Calu3 (cell line): ENCODE measurements around the gene GPR68. TPM values are rescaled to one million over a fixed set of nuclear protein-coding genes. Genes with fewer than 3 reads are reported as not detected.

ENCODE experiments used
- BruUV-seq: library from RNA; stranded (reverse); fragments of 400-500 nt; replicated peaks from 2 replicates; lab custom pipeline; 2021; lab: Mats Ljungman, UMichigan
- CTCF ChIA-PET: fragments of 300-600 bp; sonication (Branson Sonifier 250); formaldehyde crosslinking; loops from one replicate; lab custom pipeline; 2022; ENCODE audit warnings: antibody characterized with exemption; lab: Charles Lee
- DNase-seq: peaks from one replicate; pipeline ENCODE4 v3.0.0; 2022
- H3K27ac Mint-ChIP-seq: one replicate; pipeline ENCODE4 v1.8.0; 2022; ENCODE audit warnings: mixed read lengths; ENCODE audit not compliant: unreplicated experiment
- H3K27me3 Mint-ChIP-seq: one replicate; pipeline ENCODE4 v1.8.0; 2022; ENCODE audit warnings: mixed read lengths; ENCODE audit not compliant: unreplicated experiment
- H3K36me3 Mint-ChIP-seq: one replicate; pipeline ENCODE4 v1.8.0; 2022; ENCODE audit warnings: mild to moderate bottlenecking, moderate library complexity, mixed read lengths; ENCODE audit not compliant: insufficient read depth, unreplicated experiment
- H3K4me1 Mint-ChIP-seq: one replicate; pipeline ENCODE4 v1.8.0; 2022; ENCODE audit warnings: mild to moderate bottlenecking, low read depth, mixed read lengths; ENCODE audit not compliant: unreplicated experiment
- H3K4me3 Mint-ChIP-seq: one replicate; pipeline ENCODE4 v1.8.0; 2022; ENCODE audit warnings: mild to moderate bottlenecking, low read depth, moderate library complexity, mixed read lengths; ENCODE audit not compliant: unreplicated experiment
- H3K9me3 Mint-ChIP-seq: one replicate; pipeline ENCODE4 v1.8.0; 2022; ENCODE audit warnings: low read depth, mixed read lengths; ENCODE audit not compliant: unreplicated experiment
- CTCF ChIP-seq: fragments of 200-600 bp; IDR thresholded peaks from one replicate; pipeline ENCODE4 v1.8.0; 2022; ENCODE audit warnings: antibody characterized with exemption; ENCODE audit not compliant: unreplicated experiment
- intact Hi-C: fragments of 100-400 bp; cut with micrococcal nuclease; formaldehyde crosslinking; loops from one replicate; pipeline ENCODE4 v1.10.0; 2022; ENCODE audit not compliant: unreplicated experiment
- total RNA-seq: library from RNA; stranded (reverse); gene quantifications from 2 replicates; pipeline ENCODE4 v1.2.3, GENCODE V29; 2022

The GPR68 gene
- total RNA-seq, 1 experiment from 2014 or later = not detected

GRCh38 chr14:91238661-91239060 lies 5.8 kb downstream of the GPR68 start:
- CTCF ChIA-PET = no interaction called here
- Mint-ChIP-seq H3K27ac (no peak overlapping the region), H3K36me3 (peaks cover 4% of the 10 kb centered on the region), H3K9me3 (peaks cover 2% of the 10 kb centered on the region), H3K4me3 (no peak overlapping the region), H3K4me1 (no peaks in the 10 kb centered on the region), H3K27me3 (peaks cover 44% of the 10 kb centered on the region)
- no TSS peak for BruUV-seq
- intact Hi-C loops = no loop called here
- TF ChIP-seq CTCF = no peak
- no peak for DNase-seq

DNA sequence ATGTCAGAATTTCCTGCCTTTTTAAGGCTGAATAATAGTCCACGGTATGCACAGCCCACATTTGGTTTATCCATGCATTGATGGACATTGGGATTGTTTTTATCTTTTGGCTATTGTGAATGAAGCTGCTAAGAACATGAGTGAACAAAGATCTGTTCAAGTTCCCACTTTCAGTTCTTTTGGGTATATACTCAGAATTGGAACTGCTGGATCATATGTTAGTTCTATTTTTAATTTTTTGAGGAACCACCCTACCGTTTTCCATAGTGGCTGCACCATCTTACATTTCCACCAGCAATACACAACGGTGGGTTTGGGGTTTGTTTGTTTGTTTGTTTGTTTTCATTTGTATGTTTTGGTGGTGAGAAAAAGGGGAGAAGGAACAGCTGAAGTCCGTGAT lies 6.4 kb downstream of the GPR68 start:
- CTCF ChIA-PET = no interaction called here
- Mint-ChIP-seq H3K27me3 (peaks cover 42% of the 10 kb centered on the region), H3K4me1 (no peaks in the 10 kb centered on the region)

DNA sequence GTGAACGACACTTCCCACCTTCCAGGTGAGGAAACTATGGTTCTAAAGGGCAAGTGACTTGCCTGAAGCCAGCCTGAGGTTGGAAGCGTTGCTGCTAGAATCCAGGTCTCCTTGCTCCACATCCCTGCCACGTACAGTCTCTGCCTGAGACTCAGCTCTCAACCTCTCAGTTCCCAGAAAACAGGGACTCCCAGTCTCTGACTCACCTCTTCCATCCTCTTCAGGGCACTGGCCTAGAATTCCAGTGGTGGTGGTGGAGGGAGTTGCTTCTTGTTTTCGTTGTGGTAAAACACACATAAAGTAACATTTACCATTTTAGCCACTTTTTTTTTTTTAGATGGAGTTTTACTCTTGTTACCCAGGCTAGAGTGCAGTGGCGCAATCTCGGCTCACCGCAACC lies 7.3 kb downstream of the GPR68 start:
- CTCF ChIA-PET = interaction anchor here (1.8 kb wide), 1 partner anchor 13 kb away, joined by 5 read pairs; no protein-coding TSS in a partner anchor
- no peak for DNase-seq
- Mint-ChIP-seq H3K27ac (no peak overlapping the region), H3K9me3 (peaks cover 2% of the 10 kb centered on the region), H3K4me3 (no peak overlapping the region), H3K27me3 (peaks cover 35% of the 10 kb centered on the region), H3K36me3 (peaks cover 4% of the 10 kb centered on the region), H3K4me1 (no peaks in the 10 kb centered on the region)
- BruUV-seq = no TSS peak
- TF ChIP-seq CTCF = no peak
- intact Hi-C loops = no loop called here

More for the DNA sequence above, 6.4 kb downstream of the GPR68 start:
- intact Hi-C loops = no loop called here
- TF ChIP-seq CTCF = no peak
- Mint-ChIP-seq H3K36me3 (peaks cover 4% of the 10 kb centered on the region), H3K9me3 (peaks cover 2% of the 10 kb centered on the region), H3K4me3 (no peak overlapping the region), H3K27ac (no peak overlapping the region)
- no peak for DNase-seq
- no TSS peak for BruUV-seq

- no peak for DNase-seq
- BruUV-seq = no TSS peak
- TF ChIP-seq CTCF = no peak
- peaks cover 22% of the 10 kb centered on the region for H3K27me3 Mint-ChIP-seq
- no peaks in the 10 kb centered on the region for H3K4me1 Mint-ChIP-seq
- CTCF ChIA-PET = interaction anchor here (1.8 kb wide), 1 partner anchor 14 kb away, joined by 5 read pairs; no protein-coding TSS in a partner anchor
- H3K4me3 Mint-ChIP-seq = no peak overlapping the region
- H3K27ac Mint-ChIP-seq = no peak overlapping the region
- H3K9me3 Mint-ChIP-seq = peaks cover 2% of the 10 kb centered on the region
- peaks cover 4% of the 10 kb centered on the region for H3K36me3 Mint-ChIP-seq
- intact Hi-C loops = no loop called here
These were observed 8.7 kb downstream of the GPR68 start for GRCh38 chr14:91235841-91236240.
